Fibroblast of lung (primary cell): ENCODE data around the gene NUMBL. TPM values are rescaled to one million over a fixed set of nuclear protein-coding genes. Genes with fewer than 3 reads are reported as not detected.

Experiments
- DNase-seq, 2 donors: peaks; one replicate each; pipeline versions ENCODE4 v3.0.0 to v3.0.0-alpha.2; 2010; ENCODE audit warnings: low read depth in 2 of 2
- H2AFZ ChIP-seq: 2 replicates; pipeline ENCODE4 v1.5.1; 2012; ENCODE audit warnings: low read length, control low read depth, inconsistent platforms
- H3K27ac ChIP-seq: 2 replicates; pipeline ENCODE4 v1.5.1; 2011; ENCODE audit warnings: low read length, control low read depth; ENCODE audit not compliant: insufficient read depth
- H3K27me3 ChIP-seq: 2 replicates; pipeline ENCODE4 v1.5.1; 2011; ENCODE audit warnings: mild to moderate bottlenecking, low read length; ENCODE audit not compliant: control insufficient read depth, insufficient read depth
- H3K36me3 ChIP-seq: 2 replicates; pipeline ENCODE4 v1.5.1; 2011; ENCODE audit warnings: low read length; ENCODE audit not compliant: control insufficient read depth, insufficient read depth
- H3K4me1 ChIP-seq: 2 replicates; pipeline ENCODE4 v1.5.1; 2011; ENCODE audit warnings: low read length; ENCODE audit not compliant: control insufficient read depth, insufficient read depth; ENCODE audit errors: extremely low read depth
- H3K4me2 ChIP-seq: 2 replicates; pipeline ENCODE4 v1.5.1; 2011; ENCODE audit warnings: low read length, control low read depth; ENCODE audit not compliant: insufficient read depth; ENCODE audit errors: extremely low read depth
- H3K4me3 ChIP-seq, 4 experiments: fragments of 200-600 bp in 1 of 4; sonication (generic) in 1 of 4; replicated peaks in 1 of 4; 2 replicates each; pipeline ENCODE4 v1.5.1; 2011 to 2016; ENCODE audit warnings: low read length in 4 of 4, low read depth in 3 of 4, mild to moderate bottlenecking in 3 of 4, control low read depth in 2 of 4, inconsistent platforms in 1 of 4, mixed read lengths in 1 of 4; ENCODE audit not compliant: insufficient read depth in 1 of 4; ENCODE audit errors: control extremely low read depth in 1 of 4
- H3K79me2 ChIP-seq: 2 replicates; pipeline ENCODE4 v1.5.1; 2012; ENCODE audit warnings: mild to moderate bottlenecking, low read length, inconsistent platforms; ENCODE audit not compliant: control insufficient read depth, insufficient read depth
- H3K9ac ChIP-seq: 2 replicates; pipeline ENCODE4 v1.5.1; 2011; ENCODE audit warnings: mild to moderate bottlenecking, low read length, control low read depth; ENCODE audit not compliant: insufficient read depth
- H3K9me3 ChIP-seq: 2 replicates; pipeline ENCODE4 v1.5.1; 2012; ENCODE audit warnings: low read depth, low read length; ENCODE audit not compliant: control insufficient read depth, insufficient read depth
- H4K20me1 ChIP-seq: 2 replicates; pipeline ENCODE4 v1.5.1; 2011; ENCODE audit warnings: low read length; ENCODE audit not compliant: control insufficient read depth, insufficient read depth; ENCODE audit errors: extremely low read depth
- EZH2 ChIP-seq: IDR thresholded peaks from 2 replicates; pipeline ENCODE4 v1.5.1; 2012; ENCODE audit warnings: low read length, control low read depth, mild to moderate bottlenecking; ENCODE audit errors: missing control alignments
- polyA plus RNA-seq, 2 donors: library from polyadenylated mRNA; depleted of rRNA in 1 of 2; stranded (reverse) in 1 of 2; unstranded in 1 of 2; fragments of >200 nt; gene quantifications; 2 replicates each; pipeline ENCODE4 v1.2.1, GENCODE V29; 2011 to 2012; ENCODE audit warnings: missing spikeins in 1 of 2
- total RNA-seq: library from RNA; depleted of rRNA; stranded (reverse); fragments of >200 nt; gene quantifications from 2 replicates; pipeline ENCODE4 v1.2.1, GENCODE V29; 2014
- TF ChIP-seq, protein P1 (sequence below), 2 donors: IDR thresholded peaks in 1 of 2; conservative IDR thresholded peaks in 1 of 2; 1 replicate in 1 of 2; 2 replicates in 1 of 2; pipeline ENCODE4 v1.5.1; 2011 to 2012; ENCODE audit warnings: low read length in 2 of 2, control low read depth in 1 of 2, inconsistent platforms in 1 of 2, low read depth in 1 of 2, mild to moderate bottlenecking in 1 of 2

The NUMBL gene
- total and polyA plus RNA-seq, 2 donors (not counting 1 experiment from before 2014, with no cell fraction given) = 28.2 to 33.4 TPM

DNA sequence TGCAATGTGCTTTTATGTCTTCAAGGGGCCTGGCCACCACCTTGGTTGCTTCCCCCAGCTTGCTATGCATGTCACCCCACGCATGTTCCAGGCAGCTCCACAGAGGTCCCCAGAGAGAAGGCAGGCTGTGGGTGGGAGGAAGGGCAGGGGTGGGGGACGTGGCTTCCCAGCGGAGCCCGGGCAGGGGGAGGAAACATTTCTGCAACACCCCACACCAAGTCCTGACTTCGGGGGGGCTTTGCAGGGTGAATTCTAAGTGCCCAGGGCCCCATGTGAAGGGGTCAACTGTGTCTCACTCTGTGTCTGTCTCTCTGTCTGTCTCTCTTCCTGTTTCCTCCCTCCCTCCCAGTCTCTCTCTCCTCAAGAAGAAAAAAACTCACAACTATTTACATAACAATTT, 49.7 kb downstream of the NUMBL start:
- TF ChIP-seq EZH2 = no peak
- TF ChIP-seq, protein P1, sequence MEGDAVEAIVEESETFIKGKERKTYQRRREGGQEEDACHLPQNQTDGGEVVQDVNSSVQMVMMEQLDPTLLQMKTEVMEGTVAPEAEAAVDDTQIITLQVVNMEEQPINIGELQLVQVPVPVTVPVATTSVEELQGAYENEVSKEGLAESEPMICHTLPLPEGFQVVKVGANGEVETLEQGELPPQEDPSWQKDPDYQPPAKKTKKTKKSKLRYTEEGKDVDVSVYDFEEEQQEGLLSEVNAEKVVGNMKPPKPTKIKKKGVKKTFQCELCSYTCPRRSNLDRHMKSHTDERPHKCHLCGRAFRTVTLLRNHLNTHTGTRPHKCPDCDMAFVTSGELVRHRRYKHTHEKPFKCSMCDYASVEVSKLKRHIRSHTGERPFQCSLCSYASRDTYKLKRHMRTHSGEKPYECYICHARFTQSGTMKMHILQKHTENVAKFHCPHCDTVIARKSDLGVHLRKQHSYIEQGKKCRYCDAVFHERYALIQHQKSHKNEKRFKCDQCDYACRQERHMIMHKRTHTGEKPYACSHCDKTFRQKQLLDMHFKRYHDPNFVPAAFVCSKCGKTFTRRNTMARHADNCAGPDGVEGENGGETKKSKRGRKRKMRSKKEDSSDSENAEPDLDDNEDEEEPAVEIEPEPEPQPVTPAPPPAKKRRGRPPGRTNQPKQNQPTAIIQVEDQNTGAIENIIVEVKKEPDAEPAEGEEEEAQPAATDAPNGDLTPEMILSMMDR (conservative IDR thresholded peaks at IDR 0.05 in 1 of 2, IDR thresholded peaks at IDR 0.05 in 1 of 2; ENCODE audit: low read depth in 1 of 2, low read length in 2 of 2) = no peak
- peaks cover 3% of the 10 kb centered on the region for H3K27me3 ChIP-seq
- H3K9me3 ChIP-seq = no peaks in the 10 kb centered on the region
- H3K79me2 ChIP-seq = no peaks in the 10 kb centered on the region
- no peak overlapping the region for H3K27ac ChIP-seq
- no peaks in the 10 kb centered on the region for H4K20me1 ChIP-seq
- DNase-seq = peak in 1 of 2 donors; percentile 48
- peaks cover 18% of the 10 kb centered on the region for H3K4me1 ChIP-seq
- no peaks in the 10 kb centered on the region for H3K36me3 ChIP-seq
- H3K4me3 ChIP-seq = no peak overlapping the region
- H2AFZ ChIP-seq = peak overlapping the region; percentile 49
- H3K9ac ChIP-seq = no peak overlapping the region
- peak overlapping the region; percentile 44 for H3K4me2 ChIP-seq

DNA sequence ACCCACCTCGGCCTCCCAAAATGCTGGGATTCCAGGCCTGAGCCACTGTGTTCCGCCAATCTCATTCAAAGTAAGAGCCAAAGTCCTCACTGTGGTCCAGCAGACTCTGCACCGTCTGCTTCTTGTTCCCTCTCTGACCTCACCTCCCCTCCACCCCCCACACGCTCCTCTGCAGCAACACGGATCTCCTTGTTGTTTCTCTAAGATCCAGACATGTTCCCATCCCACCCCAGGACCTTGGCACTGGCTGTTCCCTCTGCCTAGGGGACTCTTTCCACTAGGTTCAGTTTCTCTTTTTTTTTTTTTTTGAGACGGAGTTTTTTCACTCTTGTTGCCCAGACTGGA, 50.8 kb downstream of the NUMBL start:
- peaks cover 15% of the 10 kb centered on the region for H3K4me1 ChIP-seq
- H3K36me3 ChIP-seq = no peaks in the 10 kb centered on the region
- H3K4me3 ChIP-seq = no peak overlapping the region
- H3K9ac ChIP-seq = no peak overlapping the region
- TF ChIP-seq, protein P1 (conservative IDR thresholded peaks at IDR 0.05 in 1 of 2, IDR thresholded peaks at IDR 0.05 in 1 of 2; ENCODE audit: low read depth in 1 of 2, low read length in 2 of 2) = no peak
- TF ChIP-seq EZH2 = no peak
- H3K4me2 ChIP-seq = no peak overlapping the region
- H3K27ac ChIP-seq = no peak overlapping the region
- no peaks in the 10 kb centered on the region for H4K20me1 ChIP-seq
- H3K27me3 ChIP-seq = peaks cover 3% of the 10 kb centered on the region
- H2AFZ ChIP-seq = no peak overlapping the region
- no peak for DNase-seq
- H3K79me2 ChIP-seq = no peaks in the 10 kb centered on the region
- H3K9me3 ChIP-seq = no peaks in the 10 kb centered on the region

DNA sequence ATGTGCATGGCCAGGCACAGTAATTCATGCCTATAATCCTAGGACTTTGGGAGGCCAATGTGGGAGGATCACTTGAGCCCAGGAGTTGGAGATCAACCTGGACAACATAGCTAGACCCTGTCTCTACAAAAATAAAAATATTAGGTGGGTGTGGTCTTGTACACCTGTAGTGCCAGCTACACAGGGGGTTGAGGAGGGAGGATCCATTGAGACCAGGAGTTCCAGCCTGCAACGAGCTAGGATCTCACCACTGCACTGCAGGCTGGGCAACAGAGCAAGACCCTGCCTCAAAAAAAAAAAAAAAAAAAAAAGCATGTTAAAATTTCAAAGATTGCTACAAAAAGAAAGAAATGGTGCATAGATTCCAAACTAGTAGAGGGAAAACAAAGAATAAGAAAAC, 52.1 kb downstream of the NUMBL start:
- TF ChIP-seq EZH2 = no peak
- TF ChIP-seq, protein P1 (conservative IDR thresholded peaks at IDR 0.05 in 1 of 2, IDR thresholded peaks at IDR 0.05 in 1 of 2; ENCODE audit: low read depth in 1 of 2, low read length in 2 of 2) = no peak

More for the DNA sequence above, 52.1 kb downstream of the NUMBL start:
- H3K27me3 ChIP-seq = peaks cover 3% of the 10 kb centered on the region
- no peaks in the 10 kb centered on the region for H4K20me1 ChIP-seq
- no peak overlapping the region for H3K4me2 ChIP-seq
- H3K9me3 ChIP-seq = no peaks in the 10 kb centered on the region
- no peaks in the 10 kb centered on the region for H3K79me2 ChIP-seq
- no peak overlapping the region for H3K9ac ChIP-seq
- H3K4me3 ChIP-seq = no peak overlapping the region
- no peak overlapping the region for H3K27ac ChIP-seq
- no peak for DNase-seq
- H3K36me3 ChIP-seq = no peaks in the 10 kb centered on the region
- H3K4me1 ChIP-seq = peaks cover 18% of the 10 kb centered on the region
- no peak overlapping the region for H2AFZ ChIP-seq
